ENCODE measurements around the gene NRG2. TPM values are rescaled to one million over a fixed set of nuclear protein-coding genes. Genes with fewer than 3 reads are reported as not detected.

Gene NRG2
- total and polyA plus RNA-seq, 2 of the 4 experiments (the other 2 are of a cell fraction), result 0.18 TPM; not detected in 1

DNA sequence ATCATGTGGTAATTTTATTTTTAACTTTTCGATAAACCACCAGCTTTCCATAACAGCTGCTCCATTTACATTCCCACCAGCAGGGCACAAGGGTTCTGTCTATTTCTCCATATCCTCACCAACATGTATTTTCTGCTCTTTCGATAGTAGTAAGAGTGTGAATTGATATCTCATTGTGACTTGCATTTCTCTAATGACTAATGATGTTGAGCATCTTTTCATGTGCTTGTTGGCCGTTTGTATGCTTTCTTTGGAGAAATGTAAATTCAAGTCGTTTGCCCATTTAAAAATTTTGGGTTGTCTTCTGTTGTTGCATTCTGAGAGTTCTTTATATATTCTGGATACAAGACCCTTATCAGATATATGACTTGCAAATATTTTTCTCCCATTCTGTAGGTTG, 201.6 kb downstream of the NRG2 start:
- no TSS peak for BruUV-seq (replicated peaks)
- H3K4me1 ChIP-seq (ENCODE audit: control insufficient read depth, insufficient read depth, low read length), result no peaks in the 10 kb centered on the region
- ATAC-seq (ENCODE audit: low read depth) (no peak), DNase-seq (no peak)
- no peak overlapping the region for H2AFZ ChIP-seq (replicated peaks; ENCODE audit: low read length, poor library complexity)
- no peaks in the 10 kb centered on the region for H3K9me1 ChIP-seq (ENCODE audit: insufficient read depth, low read length)
- POLR2A ChIA-PET (ENCODE audit: unreplicated experiment), result no interaction called here
- no peak overlapping the region for H3K4me2 ChIP-seq (ENCODE audit: low read depth, low read length)
- intact Hi-C loops (cut with micrococcal nuclease), result loop anchor here (5.0 to 10.0 kb wide), 2 partner anchors 34 to 207 kb away; no protein-coding TSS in a partner anchor
- TF ChIP-seq MXI1 (IDR thresholded peaks at IDR 0.05; ENCODE audit: borderline replicate concordance, low read depth, low read length), result no peak
- TF ChIP-seq RAD21 (IDR thresholded peaks at IDR 0.05; ENCODE audit: low read length), result no peak
- no peak for TF ChIP-seq NFE2L2 (IDR thresholded peaks at IDR 0.05; ENCODE audit: low read depth, low read length)
- no peak for TF ChIP-seq SMC3 (IDR thresholded peaks at IDR 0.05; ENCODE audit: low read depth, low read length)
- no peak for TF ChIP-seq CEBPB (IDR thresholded peaks at IDR 0.05; ENCODE audit: low read depth, low read length)
- TF ChIP-seq POLR2A (IDR thresholded peaks at IDR 0.05; ENCODE audit: low read depth, low read length), result no peak
- TF ChIP-seq MAFK (IDR thresholded peaks at IDR 0.05; ENCODE audit: low read depth, low read length), result no peak
- TF ChIP-seq CHD1 (IDR thresholded peaks at IDR 0.05; ENCODE audit: low read depth, low read length), result no peak
- TF ChIP-seq, protein P1, sequence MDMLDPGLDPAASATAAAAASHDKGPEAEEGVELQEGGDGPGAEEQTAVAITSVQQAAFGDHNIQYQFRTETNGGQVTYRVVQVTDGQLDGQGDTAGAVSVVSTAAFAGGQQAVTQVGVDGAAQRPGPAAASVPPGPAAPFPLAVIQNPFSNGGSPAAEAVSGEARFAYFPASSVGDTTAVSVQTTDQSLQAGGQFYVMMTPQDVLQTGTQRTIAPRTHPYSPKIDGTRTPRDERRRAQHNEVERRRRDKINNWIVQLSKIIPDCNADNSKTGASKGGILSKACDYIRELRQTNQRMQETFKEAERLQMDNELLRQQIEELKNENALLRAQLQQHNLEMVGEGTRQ (IDR thresholded peaks at IDR 0.05; ENCODE audit: low read depth, low read length), result no peak
- TF ChIP-seq, protein P2, sequence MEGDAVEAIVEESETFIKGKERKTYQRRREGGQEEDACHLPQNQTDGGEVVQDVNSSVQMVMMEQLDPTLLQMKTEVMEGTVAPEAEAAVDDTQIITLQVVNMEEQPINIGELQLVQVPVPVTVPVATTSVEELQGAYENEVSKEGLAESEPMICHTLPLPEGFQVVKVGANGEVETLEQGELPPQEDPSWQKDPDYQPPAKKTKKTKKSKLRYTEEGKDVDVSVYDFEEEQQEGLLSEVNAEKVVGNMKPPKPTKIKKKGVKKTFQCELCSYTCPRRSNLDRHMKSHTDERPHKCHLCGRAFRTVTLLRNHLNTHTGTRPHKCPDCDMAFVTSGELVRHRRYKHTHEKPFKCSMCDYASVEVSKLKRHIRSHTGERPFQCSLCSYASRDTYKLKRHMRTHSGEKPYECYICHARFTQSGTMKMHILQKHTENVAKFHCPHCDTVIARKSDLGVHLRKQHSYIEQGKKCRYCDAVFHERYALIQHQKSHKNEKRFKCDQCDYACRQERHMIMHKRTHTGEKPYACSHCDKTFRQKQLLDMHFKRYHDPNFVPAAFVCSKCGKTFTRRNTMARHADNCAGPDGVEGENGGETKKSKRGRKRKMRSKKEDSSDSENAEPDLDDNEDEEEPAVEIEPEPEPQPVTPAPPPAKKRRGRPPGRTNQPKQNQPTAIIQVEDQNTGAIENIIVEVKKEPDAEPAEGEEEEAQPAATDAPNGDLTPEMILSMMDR (conservative IDR thresholded peaks at IDR 0.05; ENCODE audit: low read depth, low read length), result no peak
- no peak for TF ChIP-seq FOS (IDR thresholded peaks at IDR 0.05; ENCODE audit: low read depth, low read length)
- WGBS, 2 experiments (ENCODE audit: extremely low coverage in 2 of 2, insufficient read length in 1 of 2), result 40% methylated on average over 1 of the region's 4 CpGs; no CpG with 5 or more reads in 1 of the 2 experiments
- no peak overlapping the region for H3K23ac ChIP-seq (ENCODE audit: low read depth, low read length)
- H2BK20ac ChIP-seq (ENCODE audit: low read depth, low read length), result no peak overlapping the region
- no peak overlapping the region for H4K8ac ChIP-seq (ENCODE audit: low read depth in 2 of 2, low read length in 2 of 2)
- CTCF ChIA-PET, result no interaction called here
- H3K56ac ChIP-seq (ENCODE audit: extremely low read depth, insufficient read depth, low read length), result no peak overlapping the region
- H4K5ac ChIP-seq (ENCODE audit: low read depth, low read length), result no peak overlapping the region
- no peak overlapping the region for H2AK5ac ChIP-seq (ENCODE audit: low read depth, low read length)
- no peak overlapping the region for H3K14ac ChIP-seq (replicated peaks; ENCODE audit: low read depth, low read length)
- H3K4ac ChIP-seq (ENCODE audit: low read depth, low read length), result no peak overlapping the region
- no peak overlapping the region for H2BK15ac ChIP-seq (ENCODE audit: low read depth, low read length)
- H3K9ac ChIP-seq (ENCODE audit: low read depth, low read length), result no peak overlapping the region
- H3K27ac ChIP-seq (ENCODE audit: insufficient read depth, low read length), result no peak overlapping the region
- no peak overlapping the region for H2BK5ac ChIP-seq (ENCODE audit: low read depth, low read length, poor library complexity, severe bottlenecking)
- H4K91ac ChIP-seq (ENCODE audit: insufficient read depth, low read depth, low read length), result no peak overlapping the region
- no peak overlapping the region for H2AK9ac ChIP-seq (replicated peaks; ENCODE audit: low read depth, low read length, poor library complexity)
- H3K27me3 ChIP-seq (ENCODE audit: control insufficient read depth, insufficient read depth, low read length), result peaks cover 31% of the 10 kb centered on the region
- H3K79me1 ChIP-seq (ENCODE audit: low read depth in 1 of 2, low read length in 2 of 2), result no peaks in the 10 kb centered on the region
- dilution Hi-C loops (cut with HindIII; ENCODE audit: low sequenced_read_pairs, unreplicated experiment), result no loop called here
- no peak overlapping the region for H2BK120ac ChIP-seq (ENCODE audit: low read depth, low read length)
- in situ Hi-C loops (cut with MboI; ENCODE audit: low sequenced_read_pairs), result loop anchor here (5.0 kb wide), 1 partner anchor 49 kb away; no protein-coding TSS in a partner anchor
- H3K36me3 ChIP-seq (ENCODE audit: control insufficient read depth, insufficient read depth, low read length), result no peaks in the 10 kb centered on the region
- no peak overlapping the region for H3K18ac ChIP-seq (ENCODE audit: low read depth, low read length)
- no peaks in the 10 kb centered on the region for H3K9me3 ChIP-seq (ENCODE audit: control insufficient read depth, insufficient read depth, low read length)
- H4K20me1 ChIP-seq (ENCODE audit: insufficient read depth, low read length), result no peaks in the 10 kb centered on the region; the same call in 1 of the 2 replicates
- no peak overlapping the region for H3K4me3 ChIP-seq (ENCODE audit: insufficient read depth, low read depth, low read length)

All from IMR-90 (cell line).